Esophagus muscularis mucosa (tissue), 3 donors: ENCODE data around the gene MAP1S.

Source experiments
- POLR2A ChIP-seq: fragments of 450-650 bp; IDR thresholded peaks from one replicate; pipeline ENCODE4 v1.6.1; 2017; ENCODE audit warnings: antibody characterized with exemption, moderate library complexity, mild to moderate bottlenecking, low read depth
- POLR2AphosphoS5 ChIP-seq, 2 donors: sonication (generic); formaldehyde crosslinking; IDR thresholded peaks; one replicate each; pipeline ENCODE4 v1.6.1; 2017; ENCODE audit warnings: antibody characterized with exemption in 2 of 2
- TF ChIP-seq, protein P1 (sequence below), 3 experiments: fragments of 200-600 bp in 2 of 3; fragments of 450-650 bp in 1 of 3; sonication (generic) in 2 of 3; IDR thresholded peaks; one replicate each; pipeline ENCODE4 v1.5.1; 2017 to 2019; ENCODE audit warnings: antibody characterized with exemption in 3 of 3, mild to moderate bottlenecking in 2 of 3, moderate library complexity in 1 of 3

DNA sequence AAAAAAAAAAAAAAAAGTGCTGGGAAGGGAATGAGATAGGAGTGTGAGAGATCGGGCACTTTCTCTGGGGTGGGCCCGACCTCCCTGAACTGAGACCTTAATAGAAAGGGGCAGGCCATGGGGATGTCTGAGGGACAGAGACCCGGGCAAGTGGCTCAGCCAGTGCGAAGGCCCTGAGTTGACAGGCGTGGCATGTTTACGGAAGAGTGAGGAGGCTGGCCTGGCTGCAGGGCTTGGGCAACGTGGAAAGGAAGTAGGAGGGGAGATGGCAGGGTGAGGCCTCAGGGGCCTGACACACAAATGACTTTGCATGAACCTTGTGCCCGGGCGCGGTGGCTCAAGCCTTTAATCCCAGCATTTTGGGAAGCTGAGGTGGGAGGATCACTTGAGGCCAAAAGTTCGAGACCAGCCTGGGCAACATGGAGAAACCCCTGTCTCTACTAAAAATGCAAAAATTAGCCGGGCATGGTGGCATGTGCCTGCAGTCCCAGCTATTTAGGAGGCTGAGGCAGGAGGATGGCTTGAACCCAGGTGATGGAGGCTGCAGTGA lies 45.9 kb downstream of the MAP1S start:
- TF ChIP-seq, protein P1, sequence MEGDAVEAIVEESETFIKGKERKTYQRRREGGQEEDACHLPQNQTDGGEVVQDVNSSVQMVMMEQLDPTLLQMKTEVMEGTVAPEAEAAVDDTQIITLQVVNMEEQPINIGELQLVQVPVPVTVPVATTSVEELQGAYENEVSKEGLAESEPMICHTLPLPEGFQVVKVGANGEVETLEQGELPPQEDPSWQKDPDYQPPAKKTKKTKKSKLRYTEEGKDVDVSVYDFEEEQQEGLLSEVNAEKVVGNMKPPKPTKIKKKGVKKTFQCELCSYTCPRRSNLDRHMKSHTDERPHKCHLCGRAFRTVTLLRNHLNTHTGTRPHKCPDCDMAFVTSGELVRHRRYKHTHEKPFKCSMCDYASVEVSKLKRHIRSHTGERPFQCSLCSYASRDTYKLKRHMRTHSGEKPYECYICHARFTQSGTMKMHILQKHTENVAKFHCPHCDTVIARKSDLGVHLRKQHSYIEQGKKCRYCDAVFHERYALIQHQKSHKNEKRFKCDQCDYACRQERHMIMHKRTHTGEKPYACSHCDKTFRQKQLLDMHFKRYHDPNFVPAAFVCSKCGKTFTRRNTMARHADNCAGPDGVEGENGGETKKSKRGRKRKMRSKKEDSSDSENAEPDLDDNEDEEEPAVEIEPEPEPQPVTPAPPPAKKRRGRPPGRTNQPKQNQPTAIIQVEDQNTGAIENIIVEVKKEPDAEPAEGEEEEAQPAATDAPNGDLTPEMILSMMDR (IDR thresholded peaks at IDR 0.05), result no peak
- TF ChIP-seq POLR2A (no peak), POLR2AphosphoS5 (IDR thresholded peaks at IDR 0.05) (no peak)
